Activated CD8-positive, alpha-beta memory T cell treated with anti-CD3 and anti-CD28 coated beads for 48 hours (primary cell): ENCODE data around the gene GMDS.
"Not testable (repeated sequence)": the region's sequence is repeated elsewhere in the genome, so short reads cannot be mapped to it uniquely, and the experiment has no call there.

Source experiments
- DNase-seq, 3 experiments: peaks; one replicate each; pipeline ENCODE4 v3.0.0-alpha.2; 2020; ENCODE audit warnings: low read depth in 2 of 3, low spot score in 2 of 3

GMDS gene

GRCh38 chr6:1870251-1870650, 375.2 kb downstream of the GMDS start:
- DNase-seq: no peak

GRCh38 chr6:1869769-1870168, 375.6 kb downstream of the GMDS start:
- no peak for DNase-seq

DNA sequence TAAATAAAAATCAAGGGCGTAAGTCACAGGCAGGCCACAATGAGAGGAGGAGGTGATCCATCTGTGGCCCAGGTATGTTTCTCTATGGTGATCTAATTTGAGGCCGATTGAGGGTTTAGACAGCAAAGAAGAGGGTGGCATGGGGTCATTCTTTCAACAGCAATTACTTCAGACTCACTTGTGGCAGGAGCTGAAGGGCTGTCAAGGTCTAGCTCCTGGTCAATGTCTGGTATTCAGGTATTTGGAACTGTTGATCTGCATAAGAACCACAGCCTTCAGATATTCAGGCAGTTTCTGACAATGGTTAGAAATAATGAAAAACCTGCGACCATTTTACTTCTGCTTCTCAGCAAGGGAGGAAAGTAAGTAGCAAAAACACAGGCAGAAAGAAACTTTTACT, 376.1 kb downstream of the GMDS start:
- no peak for DNase-seq

- no peak for DNase-seq
Observed at GRCh38 chr6:1868561-1869261, 376.7 kb downstream of the GMDS start.

DNA sequence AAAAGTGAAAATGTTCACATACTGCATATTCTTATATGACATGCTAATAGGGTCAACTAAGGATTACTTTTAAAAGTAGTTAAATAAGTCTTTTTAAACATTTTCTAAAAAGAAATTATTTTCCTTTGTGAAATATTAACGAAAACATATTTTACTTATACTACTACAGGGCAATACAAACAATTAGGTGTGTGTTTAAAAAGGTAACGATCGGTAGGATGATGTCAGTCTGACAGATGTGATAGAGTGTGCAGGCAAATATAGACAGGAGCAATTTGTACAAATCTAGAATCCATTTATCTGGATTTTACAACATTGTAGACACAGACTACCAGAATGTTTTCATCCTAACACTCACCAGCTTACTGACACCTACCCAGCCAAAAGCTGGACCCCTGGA, 378.2 kb downstream of the GMDS start:
- no peak for DNase-seq

- DNase-seq: no peak
Observed at GRCh38 chr6:1865585-1865984, 379.8 kb downstream of the GMDS start.

- DNase-seq: no peak
Observed at GRCh38 chr6:1864496-1864895, 380.9 kb downstream of the GMDS start.

DNA sequence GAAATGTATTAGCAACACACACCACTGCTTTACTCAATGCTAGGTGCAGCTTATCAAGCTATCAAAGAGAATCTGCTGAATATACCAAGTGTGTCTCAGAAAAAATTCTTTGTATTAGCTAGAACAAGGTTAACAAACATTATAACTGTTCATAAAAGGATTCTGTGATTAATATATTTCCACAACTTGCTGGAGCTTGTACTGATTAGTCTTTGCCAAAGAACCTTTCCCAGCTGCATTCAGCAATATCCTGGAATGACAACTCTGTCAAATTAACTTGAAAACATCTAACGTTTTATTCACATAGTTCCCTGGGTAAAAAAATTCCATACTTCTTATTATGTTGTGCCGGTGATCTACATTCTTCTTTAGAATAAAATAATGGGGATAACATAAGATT, 383.0 kb downstream of the GMDS start:
- DNase-seq: no peak

DNA sequence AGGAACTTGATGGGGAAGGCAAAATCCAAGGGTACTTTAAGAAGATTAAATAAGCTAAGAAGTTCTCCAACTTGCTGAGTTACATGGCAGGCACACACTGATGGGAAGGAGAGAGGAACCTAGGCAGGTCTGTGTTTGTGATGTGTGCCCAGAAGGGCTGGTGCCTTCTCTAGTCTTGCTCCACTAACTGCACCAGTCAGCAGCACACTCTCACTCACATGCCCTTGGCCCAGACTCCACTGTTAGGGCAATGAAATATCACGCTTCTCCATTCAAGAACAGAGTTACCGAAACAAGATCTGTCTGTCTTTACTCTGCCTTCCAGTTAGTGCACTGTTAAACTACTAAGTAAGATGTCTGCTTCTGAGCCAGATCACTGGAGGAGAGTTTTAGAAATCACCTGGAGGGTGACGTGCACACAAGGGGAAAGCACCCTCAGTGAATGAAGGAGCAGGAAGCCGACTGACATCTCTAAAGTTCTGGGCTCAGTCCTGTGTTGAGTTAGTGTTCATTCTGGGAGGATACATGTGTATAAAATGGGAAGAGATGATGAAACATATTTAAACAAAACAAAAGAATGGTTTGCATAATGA, 384.6 kb downstream of the GMDS start:
- DNase-seq: no peak

- no peak for DNase-seq
Observed at GRCh38 chr6:1858859-1859258, 386.5 kb downstream of the GMDS start.

- DNase-seq: no peak
Observed at GRCh38 chr6:1858196-1858595, 387.2 kb downstream of the GMDS start.

DNA sequence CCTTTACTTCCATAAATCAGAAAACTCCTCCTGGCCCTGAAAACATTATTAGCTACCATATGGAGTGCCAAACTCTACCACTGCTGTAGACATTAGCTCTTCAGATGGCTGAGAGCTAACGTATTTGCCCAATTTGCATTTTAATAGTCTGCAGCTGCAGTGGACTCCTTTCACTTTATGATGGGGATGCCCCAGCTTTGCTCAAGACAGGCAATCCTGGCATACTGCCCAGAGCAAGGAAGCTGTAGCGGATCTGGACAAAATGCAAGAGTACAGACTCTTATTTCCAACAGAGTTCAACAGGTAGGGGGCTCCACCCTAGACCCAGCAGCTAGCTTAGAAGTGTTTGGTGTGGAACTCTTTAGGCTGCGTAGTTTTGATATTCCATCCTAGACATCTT, 389.0 kb downstream of the GMDS start:
- DNase-seq: no peak

- no peak for DNase-seq
Observed at GRCh38 chr6:1855890-1856289, 389.5 kb downstream of the GMDS start.

DNA sequence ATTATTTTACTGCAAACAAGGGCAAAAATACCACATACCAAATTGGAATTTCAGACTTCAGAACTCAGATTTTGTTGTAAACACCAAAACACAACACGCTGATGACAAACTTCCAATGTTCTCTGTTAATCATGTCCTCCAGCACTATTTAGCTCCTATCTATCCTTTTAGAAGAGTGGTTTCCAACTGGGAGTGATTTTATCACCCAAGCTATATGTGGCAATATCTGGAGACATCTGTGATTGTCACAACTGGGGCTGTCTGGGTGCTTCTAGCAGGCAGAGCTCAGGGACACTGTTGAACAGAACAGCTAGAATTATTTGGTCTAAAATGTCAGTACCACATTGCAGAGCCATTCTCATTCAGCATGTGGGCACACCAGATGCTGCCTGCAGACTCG, 391.1 kb downstream of the GMDS start:
- DNase-seq: no peak

DNA sequence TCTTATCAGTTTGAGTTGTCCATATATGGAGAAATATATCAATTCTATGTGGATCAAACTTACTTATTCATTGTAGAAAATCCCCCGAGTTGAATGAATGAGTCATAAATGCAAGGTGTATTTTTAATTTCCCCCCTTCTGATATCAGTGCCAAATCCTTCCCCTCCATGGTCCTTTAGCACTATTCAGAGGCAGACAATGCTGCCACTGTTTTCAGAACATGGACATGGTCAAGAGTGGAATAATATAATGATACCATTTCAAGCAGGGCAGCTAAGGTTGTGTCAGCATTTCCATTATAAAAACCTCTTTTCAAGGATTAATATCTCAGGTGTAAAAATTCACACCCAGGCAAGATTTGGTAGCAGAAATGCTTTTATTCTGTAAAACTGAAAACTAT, 391.6 kb downstream of the GMDS start:
- DNase-seq: no peak

- DNase-seq: no peak
Observed at GRCh38 chr6:1851681-1852456, 393.5 kb downstream of the GMDS start.

GRCh38 chr6:1850840-1851157, 394.6 kb downstream of the GMDS start:
- no peak for DNase-seq

- DNase-seq: no peak
Observed at GRCh38 chr6:1850121-1850839, 395.1 kb downstream of the GMDS start.

- DNase-seq: no peak
Observed at GRCh38 chr6:1849691-1850090, 395.7 kb downstream of the GMDS start.

GRCh38 chr6:1848752-1849151, 396.7 kb downstream of the GMDS start:
- DNase-seq: no peak

DNA sequence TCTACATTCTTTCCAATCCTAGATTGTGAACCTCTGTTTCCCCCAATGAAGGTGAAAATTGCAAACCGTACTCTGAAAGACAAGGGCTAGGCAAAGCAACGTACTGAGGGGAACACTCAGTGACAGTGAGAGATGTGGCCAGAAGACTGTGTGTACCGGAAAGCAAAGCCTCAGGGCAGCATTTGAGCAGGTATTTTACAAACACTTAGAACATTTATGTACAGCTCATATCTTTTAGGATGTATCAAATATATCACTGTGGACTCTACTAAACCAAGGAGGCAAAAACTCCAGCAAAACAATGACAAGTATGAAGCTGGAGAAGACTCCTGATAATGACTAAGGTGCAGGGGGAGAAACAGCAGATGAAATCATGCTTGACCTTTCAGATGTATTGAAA, 398.8 kb downstream of the GMDS start:
- DNase-seq: no peak

- not testable (repeated sequence) for DNase-seq
Observed at GRCh38 chr6:1845543-1845942, 399.9 kb downstream of the GMDS start.
